GM12878 (cell line): ENCODE measurements around the gene CCR3. TPM values are rescaled to one million over a fixed set of nuclear protein-coding genes. Genes with fewer than 3 reads are reported as not detected.

Source experiments
- ATAC-seq: fragments of 200-7000 bp; cut with Tn5 transposase; 3 replicates; pipeline ENCODE4 v1.9.1; 2020; ENCODE audit warnings: mild to moderate bottlenecking, moderate library complexity
- BruUV-seq: library from RNA; stranded (reverse); fragments of 400-500 nt; replicated peaks from 2 replicates; lab custom pipeline; 2021; lab: Mats Ljungman, UMichigan
- CTCF ChIA-PET: fragments of 300-600 bp; sonication (Branson Sonifier 250); formaldehyde crosslinking; extraction: SDS; loops from one replicate; lab custom pipeline; 2021; ENCODE audit warnings: inconsistent platforms; lab: Yijun Ruan, JAX
- POLR2A ChIA-PET: fragments of 350-600 bp; formaldehyde crosslinking; extraction: SDS; loops from one replicate; lab custom pipeline; 2021; ENCODE audit warnings: inconsistent platforms; lab: Charles Lee
- RAD21 ChIA-PET: fragments of 300-600 bp; sonication (Branson Sonifier 250); formaldehyde crosslinking; loops from one replicate; lab custom pipeline; 2023; ENCODE audit warnings: antibody characterized with exemption; ENCODE audit not compliant: unreplicated experiment; lab: Charles Lee
- SMC1A ChIA-PET: fragments of 300-600 bp; sonication (Branson Sonifier 250); formaldehyde crosslinking; loops from one replicate; lab custom pipeline; 2023; ENCODE audit not compliant: unreplicated experiment, uncharacterized antibody; lab: Charles Lee
- DNase-seq: peaks from one replicate; pipeline ENCODE4 v3.0.0-alpha.2; 2011; ENCODE audit warnings: low read depth, low spot score
- FAIRE-seq: peaks from 3 replicates; lab custom pipeline; 2011; peaks lifted over from hg19 to GRCh38; lab: Jason Lieb, UNC
- H2AFZ ChIP-seq: 2 replicates; pipeline ENCODE4 v1.6.0; 2011; ENCODE audit warnings: low read depth, low read length, control low read depth; ENCODE audit not compliant: control insufficient read depth
- H3K27ac ChIP-seq: 2 replicates; pipeline ENCODE4 v1.5.1; 2011; ENCODE audit warnings: control low read depth; ENCODE audit not compliant: control insufficient read depth, insufficient read depth
- H3K27me3 ChIP-seq, 2 experiments: replicated peaks in 1 of 2; 2 replicates each; pipeline versions ENCODE4 v1.6.0 to v1.6.1; 2011; ENCODE audit warnings: low read length in 1 of 2; ENCODE audit not compliant: control insufficient read depth in 2 of 2, insufficient read depth in 2 of 2
- H3K36me3 ChIP-seq, 2 experiments: 2 replicates each; pipeline ENCODE4 v1.5.1; 2011; ENCODE audit warnings: low read length in 1 of 2; ENCODE audit not compliant: control insufficient read depth in 2 of 2, insufficient read depth in 2 of 2
- H3K4me1 ChIP-seq: 2 replicates; pipeline ENCODE4 v1.6.1; 2011; ENCODE audit warnings: mild to moderate bottlenecking, low read length, moderate library complexity, mixed read lengths; ENCODE audit not compliant: control insufficient read depth, insufficient read depth
- H3K4me2 ChIP-seq: 2 replicates; pipeline ENCODE4 v1.6.0; 2011; ENCODE audit warnings: control low read depth; ENCODE audit not compliant: control insufficient read depth, insufficient read depth
- H3K4me3 ChIP-seq: fragments of 200-600 bp; sonication (generic); 2 replicates; pipeline ENCODE4 v1.5.1; 2016
- H3K79me2 ChIP-seq: 2 replicates; pipeline ENCODE4 v1.6.0; 2011; ENCODE audit warnings: low read length; ENCODE audit not compliant: control insufficient read depth, insufficient read depth
- H3K9ac ChIP-seq: 2 replicates; pipeline ENCODE4 v1.8.0; 2011; ENCODE audit warnings: low read length, control low read depth, mixed read lengths; ENCODE audit not compliant: control insufficient read depth, insufficient read depth
- H3K9me3 ChIP-seq: replicated peaks from 3 replicates; pipeline ENCODE4 v1.5.1; 2011; ENCODE audit warnings: mild to moderate bottlenecking, low read length; ENCODE audit not compliant: control insufficient read depth, insufficient read depth
- H4K20me1 ChIP-seq: 2 replicates; pipeline ENCODE4 v1.6.0; 2011; ENCODE audit not compliant: control insufficient read depth, insufficient read depth
- CBFB ChIP-seq: IDR thresholded peaks from 2 replicates; pipeline ENCODE4 v1.6.1; 2016; ENCODE audit warnings: antibody characterized with exemption, low read depth
- CHD4 ChIP-seq: fragments of 200-600 bp; sonication (generic); IDR thresholded peaks from 2 replicates; pipeline ENCODE4 v1.6.1; 2016; ENCODE audit warnings: mild to moderate bottlenecking
- E2F4 ChIP-seq: IDR thresholded peaks from 2 replicates; pipeline ENCODE4 v1.6.1; 2012; ENCODE audit warnings: low read depth, low read length, improper control_type of control experiment
- FOXK2 ChIP-seq: fragments of 450-650 bp; IDR thresholded peaks from 2 replicates; pipeline ENCODE4 v1.6.1; 2017; ENCODE audit warnings: mild to moderate bottlenecking, moderate library complexity
- HDGF ChIP-seq: fragments of 450-650 bp; IDR thresholded peaks from 2 replicates; pipeline ENCODE4 v1.6.1; 2016; ENCODE audit warnings: antibody characterized with exemption
- IKZF1 ChIP-seq: fragments of 450-650 bp; conservative IDR thresholded peaks from 2 replicates; pipeline ENCODE4 v1.6.1; 2017; ENCODE audit warnings: antibody characterized with exemption, mild to moderate bottlenecking
- NFXL1 ChIP-seq: fragments of 450-650 bp; IDR thresholded peaks from 2 replicates; pipeline ENCODE4 v1.6.1; 2017; ENCODE audit warnings: antibody characterized with exemption, mild to moderate bottlenecking, borderline replicate concordance
- NR2C1 ChIP-seq: fragments of 450-650 bp; IDR thresholded peaks from 2 replicates; pipeline ENCODE4 v1.6.1; 2017; ENCODE audit warnings: antibody characterized with exemption, mild to moderate bottlenecking, moderate library complexity
- POLR2AphosphoS2 ChIP-seq: IDR thresholded peaks from 2 replicates; pipeline ENCODE4 v1.6.1; 2011; ENCODE audit warnings: low read depth, mild to moderate bottlenecking, low read length, improper control_type of control experiment, moderate library complexity
- SIN3A ChIP-seq: IDR thresholded peaks from 2 replicates; pipeline ENCODE4 v1.6.1; 2012; ENCODE audit warnings: low read depth, low read length, improper control_type of control experiment
- TARDBP ChIP-seq: IDR thresholded peaks from 2 replicates; pipeline ENCODE4 v1.6.1; 2016; ENCODE audit warnings: borderline replicate concordance
- ZNF622 ChIP-seq: fragments of 450-650 bp; IDR thresholded peaks from 2 replicates; pipeline ENCODE4 v1.6.1; 2017; ENCODE audit warnings: mild to moderate bottlenecking, inconsistent platforms
- WGBS: methylation state at CpG from one replicate; pipeline ENCODE4 v1.1.6; 2016; ENCODE audit warnings: low lambda C conversion rate; ENCODE audit not compliant: insufficient replicate concordance, insufficient coverage; ENCODE audit errors: missing lambda C conversion rate; 5-methylcytosine and 5-hydroxymethylcytosine counted together
- in situ Hi-C: fragments of 300-500 bp; cut with MboI; formaldehyde crosslinking; loops from 9 replicates; pipeline ENCODE4 v1.14.3; 2018; ENCODE audit warnings: mixed read lengths
- intact Hi-C: fragments of 100-400 bp; cut with micrococcal nuclease; formaldehyde crosslinking; loops from one replicate; pipeline ENCODE4 v1.14.2; 2022; ENCODE audit not compliant: unreplicated experiment
- polyA plus RNA-seq, 11 experiments: library from polyadenylated mRNA; depleted of rRNA in 4 of 11; unstranded in 6 of 11; stranded (reverse) in 5 of 11; fragments of >200 nt; fragmentation: Nextera tagmentation in 4 of 11; fragmentation: Illumina TruSeq in 1 of 11; extraction: Ambion mirVana in 4 of 11; extraction: Trizol in 1 of 11; gene quantifications; 1 replicate in 1 of 11; 2 replicates in 10 of 11; pipeline versions ENCODE4 v1.2.1 to v1.2.3, GENCODE V29; 2011 to 2016; ENCODE audit warnings: inconsistent platforms in 2 of 11, missing spikeins in 2 of 11, low read depth in 1 of 11
- total RNA-seq, 4 experiments: library from RNA; depleted of rRNA in 3 of 4; stranded (reverse); fragments of >200 nt in 3 of 4; fragmentation: Illumina TruSeq in 1 of 4; extraction: Trizol in 1 of 4; gene quantifications; 2 replicates each; pipeline versions ENCODE4 v1.2.1 to v1.2.3, GENCODE V29; 2013 to 2021
- TF ChIP-seq, protein P1 (sequence below): fragments of 450-650 bp; IDR thresholded peaks from 2 replicates; pipeline ENCODE4 v1.6.1; 2014; ENCODE audit warnings: mild to moderate bottlenecking

Gene CCR3
- total and polyA plus RNA-seq, 10 of the 15 experiments (the other 5 are each of a cell fraction or from before 2014, with no cell fraction given): 0.13 to 0.78 (median 0.41) TPM; not detected in 1

GRCh38 chr3:46233194-46233593, 9.1 kb upstream of the CCR3 start:
- CTCF ChIA-PET: interaction anchor here (1.4 kb wide), 1 partner anchor 136 kb away, joined by 6 read pairs; no protein-coding TSS in a partner anchor
- no peak overlapping the region for H3K27ac ChIP-seq
- no peaks in the 10 kb centered on the region for H3K9me3 ChIP-seq
- no peak for DNase-seq
- TF ChIP-seq SIN3A (no peak), POLR2AphosphoS2 (no peak)
- no TSS peak for BruUV-seq
- H4K20me1 ChIP-seq: no peaks in the 10 kb centered on the region; the same call in 1 of the 2 replicates
- H3K9ac ChIP-seq: no peak overlapping the region
- H3K4me3 ChIP-seq: no peak overlapping the region
- H3K79me2 ChIP-seq: no peaks in the 10 kb centered on the region
- H3K27me3 ChIP-seq: peaks cover 0 to 8% of the 10 kb centered on the region in 2 experiments; a peak in 3 of 4 replicates
- no peak overlapping the region for H3K4me2 ChIP-seq
- RAD21 ChIA-PET: interaction anchor here (0.6 kb wide), 1 partner anchor 417 kb away, joined by 3 read pairs; no protein-coding TSS in a partner anchor
- POLR2A ChIA-PET: no interaction called here
- H2AFZ ChIP-seq: no peak overlapping the region
- SMC1A ChIA-PET: interaction anchor here (0.7 to 2.0 kb wide), 5 partner anchors 17 to 145 kb away, joined by 3 to 9 read pairs (median 3); partner anchors contain the start of gene CCR1
- no peaks in the 10 kb centered on the region for H3K36me3 ChIP-seq
- FAIRE-seq: no peak
- 30% methylated on average over 6 of the region's 6 CpGs for WGBS
- intact Hi-C loops (no loop called here), in situ Hi-C loops (no loop called here)
- no peaks in the 10 kb centered on the region; the same call in 1 of the 2 replicates for H3K4me1 ChIP-seq
- ATAC-seq: no peak

DNA sequence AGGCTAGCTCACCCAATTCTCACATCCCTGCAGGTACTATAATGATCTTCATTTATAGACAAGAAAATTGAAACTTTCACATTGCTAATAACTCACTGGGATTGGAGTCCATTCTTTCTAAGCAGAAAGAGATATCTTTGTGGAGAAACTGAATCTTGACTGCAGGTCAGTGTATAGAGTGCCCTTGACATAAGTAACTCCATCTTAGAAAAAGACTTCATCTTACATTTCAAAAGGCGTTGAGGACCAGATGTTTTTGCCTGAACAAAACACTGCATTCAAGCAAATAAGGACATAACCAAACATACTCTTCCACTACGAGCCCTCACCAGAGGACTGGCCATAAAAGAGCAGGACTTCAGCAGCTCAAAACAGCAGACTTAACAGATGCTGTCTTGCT, 6.8 kb upstream of the CCR3 start:
- Histone ChIP-seq H3K4me2 (no peak overlapping the region), H3K79me2 (no peaks in the 10 kb centered on the region), H4K20me1 (no peaks in the 10 kb centered on the region; the same call in 1 of the 2 replicates), H3K36me3 (no peaks in the 10 kb centered on the region), H3K27me3 (peaks cover 0 to 5% of the 10 kb centered on the region in 2 experiments; a peak in 3 of 4 replicates), H3K9ac (no peak overlapping the region), H2AFZ (no peak overlapping the region), H3K4me3 (no peak overlapping the region), H3K9me3 (no peaks in the 10 kb centered on the region), H3K27ac (no peak overlapping the region), H3K4me1 (no peaks in the 10 kb centered on the region; the same call in 1 of the 2 replicates)
- 6% methylated on average over 2 of the region's 2 CpGs for WGBS
- DNase-seq: no peak
- ChIA-PET SMC1A (interaction anchor here (0.9 to 1.7 kb wide), 4 partner anchors 9 to 133 kb away, joined by 3 to 4 read pairs (median 3); no protein-coding TSS in a partner anchor), POLR2A (no interaction called here), CTCF (interaction anchor here (0.9 to 1.7 kb wide), 6 partner anchors 8 to 134 kb away, joined by 3 to 9 read pairs (median 4); partner anchors contain the start of gene CCR3), RAD21 (interaction anchor here (1.6 kb wide), 1 partner anchor 135 kb away, joined by 3 read pairs; the partner anchor contains the start of gene CCR5)
- in situ Hi-C loops (no loop called here), intact Hi-C loops (no loop called here)
- FAIRE-seq: no peak
- ATAC-seq: no peak
- BruUV-seq: no TSS peak
- TF ChIP-seq ZNF622 (no peak), IKZF1 (no peak), NR2C1 (no peak), CBFB (no peak), E2F4 (no peak), NFXL1 (no peak), HDGF (no peak), FOXK2 (no peak), CHD4 (no peak), TARDBP (no peak)
- TF ChIP-seq, protein P1, sequence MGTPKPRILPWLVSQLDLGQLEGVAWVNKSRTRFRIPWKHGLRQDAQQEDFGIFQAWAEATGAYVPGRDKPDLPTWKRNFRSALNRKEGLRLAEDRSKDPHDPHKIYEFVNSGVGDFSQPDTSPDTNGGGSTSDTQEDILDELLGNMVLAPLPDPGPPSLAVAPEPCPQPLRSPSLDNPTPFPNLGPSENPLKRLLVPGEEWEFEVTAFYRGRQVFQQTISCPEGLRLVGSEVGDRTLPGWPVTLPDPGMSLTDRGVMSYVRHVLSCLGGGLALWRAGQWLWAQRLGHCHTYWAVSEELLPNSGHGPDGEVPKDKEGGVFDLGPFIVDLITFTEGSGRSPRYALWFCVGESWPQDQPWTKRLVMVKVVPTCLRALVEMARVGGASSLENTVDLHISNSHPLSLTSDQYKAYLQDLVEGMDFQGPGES: no peak
